NCI-H524 (cell line): Measurements from ENCODE around the gene TXN.
"Not testable (repeated sequence)": the region's sequence is repeated elsewhere in the genome, so short reads cannot be mapped to it uniquely, and the experiment has no call there.

Source experiments
- DNase-seq, 2 experiments: peaks; one replicate each; lab custom pipeline; 2025; lab: John Stamatoyannopoulos, UW

Gene TXN

DNA sequence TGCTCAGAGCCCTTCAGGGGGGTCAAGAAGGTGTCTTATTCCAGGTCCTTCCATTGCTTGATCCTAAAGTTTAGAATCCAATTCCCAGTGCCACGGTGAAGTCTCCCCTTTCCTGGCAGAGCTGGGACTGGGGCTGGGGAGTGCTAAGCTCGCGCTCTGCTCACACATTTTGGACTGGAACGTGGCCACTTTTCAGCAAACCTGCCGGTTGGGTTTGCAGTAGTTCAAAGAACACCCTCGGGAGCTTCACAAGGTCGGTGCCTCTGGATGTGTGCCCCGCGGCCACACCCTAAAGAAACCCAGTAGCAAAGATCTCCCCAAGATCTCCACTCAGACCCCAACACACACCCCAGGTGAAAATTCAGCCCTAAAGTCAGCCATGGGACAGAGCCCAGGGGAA, 48.3 kb downstream of the TXN start, which contains the start of gene C9orf152:
Gene C9orf152, minus strand, starts transcription at position 129 of the 400 bp plus-strand sequence. CDS start 580 bp downstream, outside the sequence.
- no peak for DNase-seq

DNA sequence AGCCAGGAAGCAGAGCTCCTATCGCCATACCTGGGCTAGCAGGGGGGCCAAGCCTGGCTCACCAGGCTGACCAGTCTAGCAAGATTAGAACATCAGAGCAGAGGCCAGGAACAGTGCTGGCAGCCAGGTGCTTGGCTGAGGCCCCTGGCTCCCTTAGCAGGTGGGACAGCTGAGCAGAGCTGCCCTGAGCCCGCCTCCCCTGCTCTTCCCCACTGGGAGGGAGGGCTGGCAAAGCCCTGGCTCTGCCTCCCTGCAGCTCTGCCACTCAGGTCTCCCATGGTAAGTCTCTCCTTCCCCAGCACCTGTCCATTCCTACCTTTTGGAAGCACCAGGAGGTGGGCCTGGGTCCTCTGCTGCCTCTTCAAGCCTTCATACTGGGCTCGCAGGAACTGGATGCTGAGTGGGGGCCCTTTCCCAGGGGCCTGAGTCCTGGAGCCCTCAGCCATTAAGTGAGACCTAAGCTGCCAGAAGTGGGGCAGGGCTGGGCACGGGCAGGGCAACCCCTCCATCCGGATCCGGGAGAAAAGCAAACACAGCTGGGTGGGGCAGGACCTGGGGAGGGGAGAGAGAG, 49.2 kb downstream of the TXN start:
- no peak for DNase-seq

DNA sequence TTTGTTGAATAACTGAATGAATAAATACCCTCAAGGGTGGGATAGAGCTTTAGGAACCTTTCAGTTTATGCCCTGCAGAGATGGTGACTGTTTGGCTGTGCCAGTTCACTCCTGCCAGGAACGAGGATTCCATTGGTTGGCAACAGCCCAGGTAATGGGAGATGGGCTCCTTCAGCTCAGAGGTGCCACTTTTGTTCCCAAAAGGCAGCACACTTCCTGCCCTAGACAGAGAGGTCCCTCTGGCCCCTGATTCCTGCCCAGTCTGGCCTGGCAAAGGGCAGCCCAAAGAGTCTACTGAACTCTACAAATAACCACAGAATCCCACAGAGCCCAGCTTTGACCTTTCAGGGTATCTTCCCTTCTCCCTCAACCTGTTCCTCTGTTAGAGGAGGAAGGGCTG, 49.9 kb downstream of the TXN start:
- no peak for DNase-seq

DNA sequence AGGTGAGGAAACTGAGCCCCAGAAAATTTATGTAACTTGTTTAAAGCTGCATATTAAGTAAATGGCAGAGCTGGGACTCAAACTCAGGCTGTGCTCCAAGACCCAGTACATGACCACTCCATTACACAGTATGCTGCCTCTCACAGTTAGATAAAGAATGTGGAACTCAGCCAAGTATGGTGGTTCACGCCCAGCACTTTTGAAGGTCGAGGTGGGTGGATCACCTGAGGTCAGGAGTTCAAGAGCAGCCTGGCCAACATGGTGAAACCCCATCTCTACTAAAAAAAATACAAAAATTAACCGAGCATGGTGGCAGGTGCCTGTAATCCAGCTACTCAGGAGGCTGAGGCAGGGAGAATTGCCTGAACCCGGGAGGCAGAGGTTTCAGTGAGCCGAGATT, 50.7 kb downstream of the TXN start:
- DNase-seq: not testable (repeated sequence)

DNA sequence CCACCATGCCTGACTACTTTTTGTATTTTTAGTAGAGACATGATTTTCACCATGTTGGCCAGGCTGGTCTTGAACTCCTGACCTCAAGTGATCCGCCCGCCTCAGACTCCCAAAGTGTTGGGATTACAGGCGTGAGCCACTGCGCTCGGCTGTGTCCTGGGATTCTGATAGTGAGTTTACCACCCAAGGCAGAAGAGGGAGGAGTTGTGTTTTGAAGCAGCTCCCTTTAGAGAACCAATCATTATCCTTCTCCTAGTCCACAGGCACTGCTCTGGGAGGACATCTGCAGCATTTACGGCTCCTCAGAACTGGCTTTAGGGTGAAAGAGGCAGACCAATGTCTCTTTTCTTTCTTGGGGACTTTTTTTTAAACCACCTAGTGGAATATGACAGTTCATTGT, 54.1 kb downstream of the TXN start:
- no peak for DNase-seq

DNA sequence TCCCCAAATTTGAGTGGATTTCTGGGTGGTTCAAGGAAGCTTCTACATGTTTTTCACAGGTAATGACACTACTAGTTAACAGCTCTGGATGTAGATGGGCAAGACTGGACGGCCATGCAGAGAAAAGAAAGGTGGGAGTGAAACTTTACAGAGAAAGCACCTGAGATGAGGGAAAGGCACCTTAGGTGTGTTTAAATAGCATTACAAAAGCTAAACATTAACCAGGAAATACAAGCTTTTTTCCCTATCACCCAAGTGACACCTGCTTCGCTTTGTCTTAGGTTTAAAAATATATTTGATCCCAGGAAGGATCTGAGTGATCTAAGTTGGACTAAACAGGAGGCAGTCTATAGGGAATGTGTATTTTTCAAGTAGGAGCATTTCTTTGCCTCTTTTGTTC, 56.7 kb downstream of the TXN start:
- no peak for DNase-seq

DNA sequence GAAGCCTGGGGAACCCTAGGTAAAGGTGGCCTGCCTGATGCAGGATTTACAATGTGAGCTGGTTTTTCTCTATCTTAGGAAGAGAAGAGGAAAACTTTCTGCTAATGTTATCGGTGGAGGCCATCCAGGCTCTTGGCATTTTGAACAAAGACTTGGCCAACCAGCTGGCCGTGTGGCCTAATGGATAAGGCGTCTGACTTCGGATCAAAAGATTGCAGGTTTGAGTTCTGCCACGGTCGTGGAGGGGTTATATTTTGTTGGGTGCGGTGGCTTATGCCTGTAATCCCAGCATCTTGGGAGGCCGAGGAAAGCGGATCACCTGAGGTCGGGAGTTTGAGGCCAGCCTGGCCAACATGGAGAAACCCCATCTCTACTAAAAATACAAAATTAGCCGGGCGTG, 58.0 kb downstream of the TXN start:
- DNase-seq: no peak

DNA sequence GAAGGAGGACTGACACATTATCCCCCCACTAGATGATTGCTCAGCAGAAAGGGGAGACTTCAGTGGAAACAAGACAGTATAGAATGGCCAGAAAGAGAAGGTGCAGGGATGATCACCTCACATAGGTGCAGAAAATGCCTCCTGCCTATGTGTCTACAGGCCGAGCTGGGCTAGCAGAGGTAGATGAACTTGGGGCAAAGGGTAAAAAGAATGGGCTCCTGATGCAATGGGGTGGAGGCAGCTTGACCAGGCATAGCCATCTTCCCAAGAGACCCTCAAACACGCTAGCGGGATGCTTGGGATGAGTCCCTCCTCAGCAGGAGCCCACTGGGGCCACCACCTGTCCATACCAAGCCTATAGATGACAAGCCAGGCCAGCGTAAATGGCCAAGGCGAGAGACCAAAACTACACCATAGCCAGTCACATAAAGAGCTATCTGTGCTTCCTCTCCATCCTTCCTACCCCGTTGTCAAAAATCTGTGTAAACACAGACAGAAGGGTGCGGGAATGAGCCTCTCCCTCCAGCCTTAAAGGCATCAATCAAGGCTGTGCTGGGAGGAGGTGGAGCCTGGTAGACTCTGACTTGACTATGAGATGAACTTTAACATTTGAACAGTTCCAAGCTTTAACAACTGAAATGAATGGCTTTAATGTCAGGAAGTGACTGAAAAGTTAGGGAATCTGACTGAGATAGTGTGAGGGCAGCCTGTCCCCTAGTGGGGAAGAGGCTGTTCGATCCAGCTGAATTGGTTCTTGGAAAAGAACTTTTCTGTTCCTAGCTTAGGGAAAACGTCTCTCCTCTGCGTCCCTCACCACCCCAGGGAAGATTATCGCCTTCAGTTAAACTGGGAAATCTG, 58.7 kb downstream of the TXN start:
- DNase-seq: no peak

DNA sequence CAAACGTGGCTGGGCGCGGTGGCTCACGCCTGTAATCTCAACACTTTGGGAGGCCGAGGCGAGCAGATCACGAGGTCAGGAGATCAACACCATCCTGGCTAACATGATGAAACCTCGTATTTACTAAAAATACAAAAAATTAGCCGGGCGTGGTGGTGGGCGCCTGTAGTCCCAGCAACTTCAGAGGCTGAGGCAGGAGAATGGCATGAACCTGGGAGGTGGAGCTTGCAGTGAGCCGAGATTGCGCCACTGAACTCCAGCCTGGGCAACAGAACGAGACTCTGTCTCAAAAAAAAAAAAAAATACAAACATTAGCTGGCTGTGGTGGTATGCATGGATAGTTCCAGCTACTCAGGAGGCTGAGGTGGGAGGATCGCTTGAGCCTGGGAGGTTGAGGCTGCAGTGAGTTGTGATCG, 60.2 kb downstream of the TXN start:
- not testable (repeated sequence) for DNase-seq
